ENCODE results near the gene DUOXA1.

The DUOXA1 gene

GRCh38 chr15:45166834-45167630 lies 37.4 kb upstream of the DUOXA1 start (continued):
- TF ChIP-seq ZNF157 (tag by site-specific recombination; IDR thresholded peaks at IDR 0.05) (no peak), ZNF48 (tag by site-specific recombination; IDR thresholded peaks at IDR 0.05) (no peak), ZNF394 (tag by site-specific recombination; IDR thresholded peaks at IDR 0.05; ENCODE audit: borderline replicate concordance) (no peak; the same call in 1 of the 2 replicates), BCL6B (tag by site-specific recombination; IDR thresholded peaks at IDR 0.05) (no peak), ZBTB20 (tag by site-specific recombination; IDR thresholded peaks at IDR 0.05) (no peak), ZNF670 (tag by site-specific recombination; IDR thresholded peaks at IDR 0.05; ENCODE audit: low read depth) (no peak), KLF8 (tag by site-specific recombination; IDR thresholded peaks at IDR 0.05) (no peak), ZNF654 (tag by site-specific recombination; IDR thresholded peaks at IDR 0.05; ENCODE audit: low read depth) (no peak), ZNF202 (tag by site-specific recombination; IDR thresholded peaks at IDR 0.05; ENCODE audit: borderline replicate concordance) (no peak), ZNF398 (tag by site-specific recombination; IDR thresholded peaks at IDR 0.05) (peak; percentile 47; the same call in 1 of the 2 replicates), KLF7 (tag by site-specific recombination; IDR thresholded peaks at IDR 0.05; ENCODE audit: borderline replicate concordance) (no peak), ZNF292 (tag by site-specific recombination; IDR thresholded peaks at IDR 0.05; ENCODE audit: borderline replicate concordance, low read depth) (no peak), SALL2 (tag by site-specific recombination; IDR thresholded peaks at IDR 0.05; ENCODE audit: borderline replicate concordance) (no peak), ZNF404 (tag by site-specific recombination; IDR thresholded peaks at IDR 0.05) (no peak), REST (tag by site-specific recombination; IDR thresholded peaks at IDR 0.05) (no peak), INSM2 (tag by site-specific recombination; IDR thresholded peaks at IDR 0.05) (no peak), ZNF677 (tag by site-specific recombination; IDR thresholded peaks at IDR 0.05) (no peak), ZNF366 (tag by site-specific recombination; conservative IDR thresholded peaks at IDR 0.05) (no peak), ZFP3 (tag by site-specific recombination; IDR thresholded peaks at IDR 0.05; ENCODE audit: low read depth) (no peak), YY2 (tag by site-specific recombination; IDR thresholded peaks at IDR 0.05) (no peak), ZNF266 (tag by site-specific recombination; IDR thresholded peaks at IDR 0.05; ENCODE audit: low read depth) (no peak), ZBTB6 (tag by site-specific recombination; IDR thresholded peaks at IDR 0.05) (no peak), ZNF148 (tag by site-specific recombination; IDR thresholded peaks at IDR 0.05; ENCODE audit: borderline replicate concordance) (no peak), SCRT2 (tag by site-specific recombination; IDR thresholded peaks at IDR 0.05) (no peak)

Data from HEK293 (cell line).